HG02970 (cell line): ENCODE results near the gene DZANK1.
"Not testable (repeated sequence)": the region's sequence is repeated elsewhere in the genome, so short reads cannot be mapped to it uniquely, and the experiment has no call there.

Experiments used
- ATAC-seq: cut with Tn5 transposase; IDR thresholded peaks from one replicate; pipeline ENCODE4 v1.9.1; 2021; ENCODE audit warnings: mild to moderate bottlenecking, moderate library complexity, moderate number of reproducible peaks; ENCODE audit not compliant: unreplicated experiment, low FRiP score

Gene DZANK1

DNA sequence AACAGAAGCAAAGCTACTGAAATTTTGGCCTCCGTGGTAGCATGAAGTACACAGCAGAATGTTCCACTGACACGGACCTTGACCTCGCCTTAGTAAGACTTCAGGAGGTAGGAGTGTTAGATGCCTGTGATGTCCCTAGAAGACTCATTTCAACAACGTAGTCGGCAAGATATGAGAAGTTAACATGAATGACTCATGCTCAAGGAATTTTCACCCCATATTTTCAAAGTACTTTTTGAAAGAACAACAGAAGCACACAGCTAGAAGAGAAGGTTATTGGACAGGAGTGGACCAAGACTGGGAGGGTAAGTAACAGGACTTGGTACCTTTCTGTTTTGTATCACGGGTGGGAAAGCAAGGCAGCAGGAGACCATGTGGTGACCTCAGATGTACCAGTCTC, 78.0 kb downstream of the DZANK1 start:
- ATAC-seq, result no peak

DNA sequence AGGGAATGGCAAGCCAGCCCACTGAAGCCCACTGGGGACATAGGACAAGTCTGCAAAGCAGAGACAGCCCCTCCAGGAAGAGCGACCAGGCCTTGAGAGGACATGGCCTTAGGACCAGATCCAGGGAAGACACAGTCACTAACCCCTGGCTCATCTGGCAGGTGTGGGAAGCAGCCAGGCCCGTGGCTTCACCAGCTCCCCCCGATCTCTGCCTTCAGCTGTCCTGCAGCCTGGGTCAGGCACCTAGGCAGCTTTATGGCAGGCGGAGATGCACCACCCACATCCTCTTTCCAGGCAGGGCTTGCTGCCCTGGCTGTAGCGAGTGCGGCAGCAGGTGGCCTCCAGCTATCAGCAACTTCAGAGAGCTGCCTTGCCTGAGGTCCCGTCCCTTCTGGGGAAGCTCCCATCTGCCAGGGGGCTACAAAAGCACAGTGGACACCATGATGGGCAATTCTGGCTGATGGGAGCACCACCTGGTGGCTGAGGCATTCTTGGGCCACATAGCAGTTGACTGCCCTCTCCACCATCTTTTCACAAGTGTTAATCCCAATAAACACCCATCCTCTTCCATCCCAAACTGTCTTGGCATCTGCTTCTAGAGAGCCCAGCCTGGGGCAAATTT, 85.8 kb downstream of the DZANK1 start:
- no peak for ATAC-seq

DNA sequence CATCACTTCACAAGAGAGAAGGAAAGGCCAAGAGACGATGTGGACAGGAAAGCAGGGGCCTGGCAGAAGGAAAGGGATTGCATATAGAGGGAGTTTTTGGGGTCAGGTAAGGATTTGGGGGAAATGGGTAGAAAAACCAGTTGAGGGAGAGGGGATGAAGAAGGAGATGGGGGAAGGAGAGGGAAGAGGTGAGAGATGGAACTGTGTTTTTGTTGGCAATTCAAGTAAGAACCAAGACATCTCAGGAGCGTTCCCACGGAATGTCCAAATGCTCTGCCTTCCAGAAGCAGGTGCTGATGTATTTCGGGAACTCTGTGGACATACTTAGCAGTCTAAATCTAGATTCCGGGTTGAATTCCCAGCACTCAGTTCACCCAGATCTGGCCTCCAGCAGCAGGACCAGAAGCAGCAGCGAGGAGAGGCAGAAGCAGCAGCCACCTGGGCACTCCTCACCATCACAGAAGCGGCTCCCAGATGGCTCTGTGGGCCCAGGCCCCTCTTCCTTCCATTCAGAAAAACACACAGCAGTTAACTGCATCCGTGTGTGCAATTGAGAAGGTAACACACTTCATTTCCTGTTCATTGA, 88.8 kb downstream of the DZANK1 start:
- ATAC-seq, result no peak

DNA sequence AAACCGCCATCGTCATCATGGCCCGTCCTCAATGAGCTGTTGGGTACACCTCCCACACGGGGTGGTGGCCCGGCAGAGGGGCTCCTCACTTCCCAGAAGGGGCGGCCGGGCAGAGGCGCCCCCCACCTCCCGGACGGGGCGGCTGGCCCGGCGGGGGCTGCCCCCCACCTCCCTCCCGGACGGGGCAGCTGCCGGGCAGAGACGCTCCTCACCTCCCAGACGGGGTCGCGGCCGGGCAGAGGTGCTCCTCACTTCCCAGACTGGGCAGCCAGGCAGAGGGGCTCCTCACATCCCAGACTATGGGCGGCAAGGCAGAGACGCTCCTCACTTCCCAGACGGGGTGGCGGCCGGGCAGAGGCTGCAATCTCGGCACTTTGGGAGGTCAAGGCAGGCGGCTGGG, 91.3 kb downstream of the DZANK1 start:
- not testable (repeated sequence) for ATAC-seq

DNA sequence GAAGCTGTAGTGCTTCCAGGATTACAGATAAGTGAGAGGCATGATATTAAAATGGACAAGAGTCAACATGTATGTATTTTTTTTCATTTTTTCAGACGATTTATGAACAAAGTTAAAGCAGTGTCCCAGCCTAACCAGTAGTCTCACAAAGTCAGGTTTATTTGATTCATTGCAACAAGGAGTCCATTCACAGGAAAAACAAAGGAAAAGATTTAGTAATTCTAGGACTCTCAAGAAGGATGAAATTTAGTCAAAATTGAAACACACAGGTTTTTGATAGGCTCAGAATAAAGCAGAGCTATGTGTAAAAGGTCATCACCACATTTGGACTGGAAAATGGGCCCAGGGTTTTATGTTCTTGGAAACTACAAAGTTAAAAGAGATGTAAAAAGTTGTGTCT, 94.5 kb downstream of the DZANK1 start:
- ATAC-seq, result no peak

DNA sequence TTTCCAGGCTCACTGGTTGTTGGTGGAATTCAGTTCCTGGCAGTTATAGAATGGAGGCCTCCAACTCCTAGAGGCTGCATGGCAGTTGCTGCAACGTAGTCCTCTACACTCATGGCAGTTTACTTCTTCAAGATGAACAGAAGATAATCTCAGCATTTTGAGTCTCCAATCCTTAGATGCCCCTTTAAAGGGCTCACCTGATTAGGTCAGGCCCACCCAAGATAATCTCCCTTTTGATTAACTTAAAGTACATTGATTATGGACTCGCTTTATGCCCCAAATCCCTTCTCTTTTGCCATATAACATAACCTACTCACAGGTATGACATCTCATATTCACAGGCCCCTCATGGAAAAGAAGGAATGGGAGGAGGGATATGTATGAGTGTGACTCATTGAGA, 102.1 kb downstream of the DZANK1 start:
- no peak for ATAC-seq

DNA sequence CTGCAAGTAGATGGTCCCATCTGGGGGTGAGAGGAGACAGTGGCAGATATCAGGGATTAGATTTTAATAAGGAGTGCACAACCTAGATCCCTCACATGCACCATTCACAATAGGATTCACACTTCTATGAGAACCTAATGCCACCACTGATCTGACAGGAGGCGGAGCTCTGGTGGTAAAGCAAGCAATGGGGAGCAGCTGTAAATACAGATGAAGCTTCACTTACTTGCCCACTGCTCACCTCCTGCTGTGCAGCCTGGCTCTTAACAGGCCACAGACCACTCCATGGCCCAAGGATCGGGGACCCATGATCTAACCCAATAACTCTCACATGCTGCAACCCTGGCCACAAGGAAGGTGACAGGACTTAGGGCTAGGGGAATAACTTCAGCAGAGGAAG, 103.1 kb downstream of the DZANK1 start:
- no peak for ATAC-seq

DNA sequence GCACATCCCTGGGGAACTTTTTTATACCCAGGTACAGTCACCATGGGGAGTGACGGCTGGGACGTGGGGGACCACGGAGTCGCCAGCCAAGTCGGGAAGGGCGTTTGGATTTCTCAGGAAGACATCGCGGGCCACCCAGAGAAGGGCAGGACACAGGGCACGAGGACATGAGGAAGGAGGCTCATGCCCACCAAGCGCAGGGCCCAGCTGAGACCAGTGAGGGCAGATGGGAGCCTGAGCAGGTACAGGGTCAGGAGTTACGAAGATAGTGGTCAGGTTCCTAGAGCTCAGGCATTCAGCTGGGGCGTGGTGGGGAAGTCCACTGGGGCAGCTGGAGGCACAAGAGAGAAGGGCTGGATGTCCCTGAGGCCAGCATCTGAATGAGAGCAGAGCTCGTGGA, 103.9 kb downstream of the DZANK1 start:
- ATAC-seq, result no peak

DNA sequence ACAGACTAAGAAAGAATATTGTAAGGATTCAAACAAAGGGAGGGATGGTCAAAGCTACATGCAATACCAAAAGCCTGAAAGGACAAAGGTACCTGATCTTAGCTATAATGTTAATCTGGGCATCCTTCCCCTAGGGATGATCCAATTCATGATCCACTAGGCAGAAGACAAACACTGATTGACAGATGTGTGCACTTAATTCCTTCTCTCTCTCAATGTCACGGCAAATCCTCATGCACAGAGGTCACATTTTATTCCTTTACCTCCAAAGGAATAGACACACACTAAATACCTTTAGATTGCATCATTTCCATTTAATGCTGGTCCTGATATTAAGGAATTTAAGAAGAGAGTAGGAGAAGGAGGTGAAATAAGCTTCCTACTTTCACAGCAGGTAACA, 105.2 kb downstream of the DZANK1 start:
- ATAC-seq, result no peak

DNA sequence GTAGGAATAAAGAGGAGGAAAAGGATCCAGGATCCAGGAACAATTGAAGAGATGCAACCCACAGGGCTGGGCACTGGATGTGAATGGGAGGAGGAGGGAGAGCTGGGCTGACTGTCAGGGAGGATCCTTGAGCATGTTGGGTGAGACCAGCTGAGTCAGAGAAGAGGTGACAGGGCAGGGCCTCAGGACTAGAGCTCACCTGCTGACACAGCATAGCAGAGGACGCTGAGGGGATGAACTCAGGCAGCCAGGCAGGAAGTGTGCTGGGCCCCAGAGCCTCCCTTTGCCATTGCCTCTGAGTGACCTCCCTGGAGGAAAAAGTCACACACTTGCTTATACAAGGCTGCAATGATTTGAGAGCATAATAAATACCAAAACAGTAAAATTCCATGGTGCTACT, 106.2 kb downstream of the DZANK1 start:
- no peak for ATAC-seq

DNA sequence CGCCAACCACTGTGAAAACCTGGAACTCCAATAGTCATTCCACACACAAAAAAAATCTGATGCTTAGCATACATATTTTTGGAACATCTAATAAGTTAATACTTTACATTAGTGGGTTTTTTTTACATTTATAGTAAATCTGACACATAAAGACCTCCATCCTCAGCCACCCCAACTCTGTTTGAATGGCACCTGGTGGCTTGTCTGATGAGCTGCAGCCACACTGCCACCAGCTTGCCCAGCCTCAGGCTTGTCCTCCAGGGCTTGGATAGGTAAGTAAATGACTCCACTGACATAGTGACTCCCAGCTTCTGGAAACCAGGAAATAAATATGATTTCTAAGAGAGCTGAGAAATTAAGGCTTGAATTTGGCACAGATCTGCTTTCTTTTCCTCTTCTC, 107.0 kb downstream of the DZANK1 start:
- ATAC-seq, result no peak

DNA sequence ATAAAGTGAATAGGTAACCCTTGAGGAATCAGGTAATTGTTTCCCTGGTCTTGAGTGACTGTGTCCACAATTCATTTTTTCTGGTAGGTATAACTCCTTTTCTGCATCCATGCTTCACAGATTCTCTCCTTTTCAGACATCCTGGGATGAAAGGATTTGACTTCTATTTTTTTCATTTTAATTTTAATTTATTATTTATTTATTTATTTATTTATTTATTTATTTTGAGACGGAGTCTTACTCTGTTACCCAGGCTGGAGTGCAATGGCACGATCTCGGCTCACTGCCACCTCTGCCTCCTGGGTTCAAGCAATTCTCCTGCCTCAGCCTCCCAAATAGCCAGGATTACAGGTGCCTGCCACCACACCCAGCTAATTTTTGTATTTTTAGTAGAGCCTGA, 117.1 kb downstream of the DZANK1 start:
- ATAC-seq, result not testable (repeated sequence)
